GM23248 (cell line): ENCODE measurements around the gene HINT1.

ENCODE experiments used
- EZH2 ChIP-seq: fragments of 200-600 bp; sonication (generic); IDR thresholded peaks from 2 replicates; pipeline ENCODE4 v1.6.1; 2018; ENCODE audit warnings: antibody characterized with exemption, mild to moderate bottlenecking; ENCODE audit not compliant: insufficient read depth, poor library complexity, severe bottlenecking
- EZH2phosphoT487 ChIP-seq: fragments of 200-600 bp; sonication (generic); IDR thresholded peaks from 2 replicates; pipeline ENCODE4 v1.6.1; 2018; ENCODE audit warnings: antibody characterized with exemption, moderate library complexity, mild to moderate bottlenecking, low read depth; ENCODE audit not compliant: insufficient read depth

DNA sequence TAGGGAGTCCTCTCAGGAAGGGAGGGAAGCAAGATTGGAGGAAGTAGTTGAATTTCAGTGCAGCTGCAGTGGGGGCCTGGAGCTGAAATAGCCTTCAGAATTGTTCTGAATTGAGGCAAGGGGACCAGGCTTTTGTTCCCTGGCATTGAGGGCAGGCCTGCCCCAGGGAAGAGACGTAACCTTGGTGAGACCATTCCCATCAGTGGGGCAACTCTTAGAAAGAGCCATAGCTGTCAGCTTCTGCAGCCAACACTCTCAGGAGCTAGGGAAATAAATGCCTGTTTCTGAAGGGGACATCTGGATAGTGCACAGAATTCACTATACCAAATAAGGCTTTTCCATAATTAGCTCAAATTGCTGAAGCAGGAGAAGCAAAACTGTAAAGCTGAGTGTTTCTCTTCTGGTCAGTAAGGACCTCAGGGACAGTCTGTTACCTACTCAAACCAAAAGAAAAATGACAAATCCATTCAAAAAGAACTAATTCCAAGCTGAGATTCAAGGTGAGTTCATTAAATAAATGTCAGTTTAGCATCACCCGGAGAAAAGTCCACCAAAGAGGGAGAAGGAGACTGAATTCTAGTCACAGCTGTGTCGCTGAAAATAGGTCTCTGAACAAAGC is 49.7 kb upstream of the HINT1 start:
- no peak for TF ChIP-seq EZH2phosphoT487
- TF ChIP-seq EZH2, result no peak
